CD4-positive, alpha-beta memory T cell (primary cell): ENCODE data around the gene GNAS-AS1. TPM values are rescaled to one million over a fixed set of nuclear protein-coding genes. Genes with fewer than 3 reads are reported as not detected.

ENCODE experiments used
- CTCF ChIA-PET: fragments of 350-600 bp; sonication (Branson Sonifier 250); formaldehyde crosslinking; loops from one replicate; lab custom pipeline; 2021; ENCODE audit warnings: inconsistent platforms; ENCODE audit not compliant: partially characterized antibody; lab: Charles Lee
- POLR2A ChIA-PET: fragments of 350-600 bp; sonication (Branson Sonifier 250); formaldehyde crosslinking; loops from one replicate; lab custom pipeline; 2021; ENCODE audit not compliant: partially characterized antibody; lab: Charles Lee
- DNase-seq, 5 donors: peaks; one replicate each; pipeline versions ENCODE4 v3.0.0 to v3.0.0-alpha.2; 2020 to 2022; ENCODE audit warnings: mixed read lengths in 1 of 5
- H3K27ac ChIP-seq: one replicate; pipeline ENCODE4 v1.7.0; 2013; ENCODE audit warnings: low read depth, low read length
- H3K27me3 ChIP-seq: 2 replicates; pipeline ENCODE4 v1.7.0; 2013; ENCODE audit warnings: mild to moderate bottlenecking, low read length, moderate library complexity; ENCODE audit not compliant: insufficient read depth
- H3K36me3 ChIP-seq: 2 replicates; pipeline ENCODE4 v1.7.0; 2013; ENCODE audit warnings: mild to moderate bottlenecking, low read length, moderate library complexity; ENCODE audit not compliant: insufficient read depth
- H3K4me1 ChIP-seq: 2 replicates; pipeline ENCODE4 v1.7.0; 2013; ENCODE audit warnings: mild to moderate bottlenecking, low read length, moderate library complexity; ENCODE audit not compliant: insufficient read depth
- H3K4me3 ChIP-seq, 2 donors: one replicate each; pipeline ENCODE4 v1.7.0; 2013; ENCODE audit warnings: low read length in 2 of 2, mild to moderate bottlenecking in 1 of 2
- H3K9me3 ChIP-seq, 2 donors: one replicate each; pipeline ENCODE4 v1.7.0; 2013; ENCODE audit warnings: low read length in 2 of 2, control low read depth in 1 of 2; ENCODE audit not compliant: control insufficient read depth in 1 of 2
- H3K27ac Mint-ChIP-seq, 7 donors: one replicate each; pipeline ENCODE4 v1.8.0; 2020 to 2021; ENCODE audit warnings: mixed read lengths in 7 of 7, mild to moderate bottlenecking in 6 of 7, inconsistent platforms in 3 of 7, moderate library complexity in 3 of 7
- H3K27me3 Mint-ChIP-seq, 2 donors: one replicate each; pipeline ENCODE4 v1.8.0; 2020 to 2021; ENCODE audit warnings: mixed read lengths in 2 of 2
- H3K36me3 Mint-ChIP-seq, 2 donors: one replicate each; pipeline ENCODE4 v1.8.0; 2020 to 2021; ENCODE audit warnings: mixed read lengths in 2 of 2, inconsistent platforms in 1 of 2, mild to moderate bottlenecking in 1 of 2
- H3K4me1 Mint-ChIP-seq, 4 donors: one replicate each; pipeline ENCODE4 v1.8.0; 2020 to 2021; ENCODE audit warnings: mixed read lengths in 4 of 4, mild to moderate bottlenecking in 1 of 4
- H3K4me3 Mint-ChIP-seq, 8 donors: one replicate each; pipeline ENCODE4 v1.8.0; 2020 to 2021; ENCODE audit warnings: mixed read lengths in 8 of 8, mild to moderate bottlenecking in 7 of 8, moderate library complexity in 6 of 8, inconsistent platforms in 3 of 8
- H3K9me3 Mint-ChIP-seq, 8 donors: one replicate each; pipeline ENCODE4 v1.8.0; 2020 to 2021; ENCODE audit warnings: mixed read lengths in 8 of 8, mild to moderate bottlenecking in 5 of 8, inconsistent platforms in 3 of 8, moderate library complexity in 1 of 8
- intact Hi-C: fragments of 100-400 bp; cut with micrococcal nuclease; formaldehyde crosslinking; loops from one replicate; pipeline ENCODE4 v1.15.1; 2023
- polyA plus RNA-seq, 2 donors: library from polyadenylated mRNA; unstranded; fragments of 300-500 nt; fragmentation: Illumina TruSeq; gene quantifications; one replicate each; pipeline ENCODE4 v1.2.3, GENCODE V29; 2021
- total RNA-seq, 2 experiments: library from RNA; stranded (reverse); gene quantifications; one replicate each; pipeline ENCODE4 v1.2.3, GENCODE V29; 2021

The GNAS-AS1 gene
- total and polyA plus RNA-seq, 4 experiments from 2014 or later: 0.94 to 1.1 TPM; not detected in 2

DNA sequence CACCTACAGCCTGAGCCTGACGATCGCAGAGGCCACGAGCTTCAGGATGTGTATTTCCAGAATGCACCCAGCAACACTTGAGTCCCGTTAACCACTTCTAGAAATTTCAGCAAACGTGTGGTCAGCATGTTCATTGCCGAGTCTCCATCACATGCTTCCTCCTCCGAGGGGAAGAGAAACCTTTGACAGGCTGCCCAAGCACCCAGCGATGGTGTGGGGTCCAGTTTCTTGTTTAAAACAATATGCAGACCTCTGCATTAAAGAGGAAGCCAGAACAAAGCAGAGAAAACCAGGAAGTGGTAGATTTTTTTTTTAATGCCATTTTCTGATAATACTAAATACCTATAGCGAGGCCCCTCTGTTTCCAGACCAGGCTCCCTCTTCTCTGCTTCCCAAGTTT, 71.9 kb downstream of the GNAS-AS1 start:
- H3K4me1 Mint-ChIP-seq: no peaks in the 10 kb centered on the region
- Histone ChIP-seq H3K9me3 (no peaks in the 10 kb centered on the region), H3K36me3 (no peaks in the 10 kb centered on the region), H3K27me3 (no peaks in the 10 kb centered on the region), H3K4me1 (no peaks in the 10 kb centered on the region), H3K27ac (no peak overlapping the region), H3K4me3 (no peak overlapping the region)
- peaks cover 17 to 31% of the 10 kb centered on the region in 2 donors for H3K27me3 Mint-ChIP-seq
- H3K36me3 Mint-ChIP-seq: no peaks in the 10 kb centered on the region
- intact Hi-C loops: no loop called here
- no peak for DNase-seq
- H3K4me3 Mint-ChIP-seq: no peak overlapping the region
- H3K27ac Mint-ChIP-seq: no peak overlapping the region
- ChIA-PET CTCF (no interaction called here), POLR2A (no interaction called here)
- H3K9me3 Mint-ChIP-seq: no peaks in the 10 kb centered on the region

- Histone ChIP-seq H3K27me3 (no peaks in the 10 kb centered on the region), H3K4me3 (no peak overlapping the region), H3K4me1 (no peaks in the 10 kb centered on the region), H3K27ac (no peak overlapping the region), H3K36me3 (no peaks in the 10 kb centered on the region), H3K9me3 (no peaks in the 10 kb centered on the region)
- ChIA-PET CTCF (no interaction called here), POLR2A (no interaction called here)
- H3K27ac Mint-ChIP-seq: no peak overlapping the region
- H3K36me3 Mint-ChIP-seq: no peaks in the 10 kb centered on the region
- no peak overlapping the region for H3K4me3 Mint-ChIP-seq
- no peaks in the 10 kb centered on the region for H3K4me1 Mint-ChIP-seq
- intact Hi-C loops: no loop called here
- no peak for DNase-seq
- H3K9me3 Mint-ChIP-seq: no peaks in the 10 kb centered on the region
- peaks cover 15 to 34% of the 10 kb centered on the region in 2 donors for H3K27me3 Mint-ChIP-seq
Measured at GRCh38 chr20:58777657-58778056, 73.0 kb downstream of the GNAS-AS1 start.

GRCh38 chr20:58776109-58776508, 74.6 kb downstream of the GNAS-AS1 start:
- POLR2A ChIA-PET: no interaction called here
- peaks cover 11 to 33% of the 10 kb centered on the region in 2 donors for H3K27me3 Mint-ChIP-seq
- no peak overlapping the region for H3K27ac Mint-ChIP-seq
- H3K36me3 Mint-ChIP-seq: no peaks in the 10 kb centered on the region
- CTCF ChIA-PET: no interaction called here
- H3K9me3 ChIP-seq: no peaks in the 10 kb centered on the region
- no peaks in the 10 kb centered on the region for H3K27me3 ChIP-seq
- H3K9me3 Mint-ChIP-seq: no peaks in the 10 kb centered on the region
- intact Hi-C loops: no loop called here
- no peak overlapping the region for H3K4me3 Mint-ChIP-seq
- no peaks in the 10 kb centered on the region for H3K4me1 Mint-ChIP-seq
- H3K27ac ChIP-seq: no peak overlapping the region
- no peaks in the 10 kb centered on the region for H3K36me3 ChIP-seq
- no peak for DNase-seq
- no peaks in the 10 kb centered on the region for H3K4me1 ChIP-seq
- no peak overlapping the region for H3K4me3 ChIP-seq

DNA sequence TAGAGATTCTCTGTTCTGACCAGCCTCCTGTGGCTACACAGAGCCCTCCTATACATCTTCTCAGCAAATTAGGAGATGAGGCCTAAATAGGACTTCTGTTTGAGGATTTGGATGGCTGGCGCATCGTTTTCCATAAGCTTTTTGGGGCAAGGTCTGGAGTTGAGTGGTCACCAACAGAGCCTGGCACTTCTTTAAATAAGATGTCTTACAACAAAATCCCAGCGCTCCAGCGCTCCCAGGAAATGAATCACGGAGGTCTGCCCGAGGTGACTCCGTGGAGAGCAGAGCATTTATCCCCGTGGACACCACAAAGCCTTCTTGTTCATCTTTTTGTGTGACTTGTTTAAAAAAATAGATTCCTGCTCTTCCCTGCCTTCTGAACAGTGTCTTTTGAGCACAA, 75.3 kb downstream of the GNAS-AS1 start:
- Mint-ChIP-seq H3K27ac (no peak overlapping the region), H3K4me1 (no peaks in the 10 kb centered on the region), H3K4me3 (no peak overlapping the region), H3K9me3 (no peaks in the 10 kb centered on the region), H3K27me3 (peaks cover 17 to 35% of the 10 kb centered on the region in 2 donors), H3K36me3 (no peaks in the 10 kb centered on the region)
- DNase-seq: no peak
- CTCF ChIA-PET: no interaction called here
- no peak overlapping the region for H3K27ac ChIP-seq
- no peaks in the 10 kb centered on the region for H3K4me1 ChIP-seq
- intact Hi-C loops: no loop called here
- no peak overlapping the region for H3K4me3 ChIP-seq
- no peaks in the 10 kb centered on the region for H3K27me3 ChIP-seq
- POLR2A ChIA-PET: no interaction called here
- H3K36me3 ChIP-seq: no peaks in the 10 kb centered on the region
- no peaks in the 10 kb centered on the region for H3K9me3 ChIP-seq

DNA sequence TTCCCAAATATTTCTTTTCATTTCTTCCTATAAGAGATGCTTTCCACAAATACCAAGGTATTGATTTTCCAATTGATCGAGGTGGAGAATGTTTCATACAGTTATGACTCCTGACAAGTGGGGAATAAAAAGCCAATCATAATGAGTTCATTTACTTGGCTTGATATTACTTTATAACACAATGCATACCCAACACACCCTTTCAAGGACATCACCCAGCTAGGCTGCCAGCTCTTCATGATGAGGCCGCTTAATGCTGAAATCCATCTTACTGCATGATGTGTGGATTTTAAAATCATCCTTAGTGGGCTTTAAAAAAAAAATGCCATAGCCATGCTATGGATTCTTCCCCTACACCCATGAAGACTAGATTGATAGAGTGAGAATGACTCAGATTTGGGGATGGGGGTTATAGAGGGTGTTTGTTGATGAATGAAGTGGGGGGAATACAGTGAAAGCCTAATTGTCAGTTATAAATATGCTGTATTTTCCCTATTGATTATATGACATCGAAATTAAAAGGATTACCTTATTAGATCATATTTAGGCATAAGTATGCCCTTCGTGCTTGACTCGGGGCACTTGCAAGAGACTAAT, 75.9 kb downstream of the GNAS-AS1 start:
- no peak overlapping the region for H3K27ac Mint-ChIP-seq
- Histone ChIP-seq H3K4me1 (no peaks in the 10 kb centered on the region), H3K9me3 (no peaks in the 10 kb centered on the region), H3K4me3 (no peak overlapping the region), H3K36me3 (no peaks in the 10 kb centered on the region), H3K27me3 (no peaks in the 10 kb centered on the region), H3K27ac (no peak overlapping the region)
- CTCF ChIA-PET: no interaction called here
- DNase-seq: no peak
- no peaks in the 10 kb centered on the region for H3K4me1 Mint-ChIP-seq
- H3K4me3 Mint-ChIP-seq: no peak overlapping the region
- no peaks in the 10 kb centered on the region for H3K36me3 Mint-ChIP-seq
- intact Hi-C loops: no loop called here
- POLR2A ChIA-PET: no interaction called here
- no peaks in the 10 kb centered on the region for H3K9me3 Mint-ChIP-seq
- H3K27me3 Mint-ChIP-seq: peaks cover 18 to 37% of the 10 kb centered on the region in 2 donors

GRCh38 chr20:58774214-58774613, 76.5 kb downstream of the GNAS-AS1 start:
- POLR2A ChIA-PET: no interaction called here
- Histone ChIP-seq H3K27ac (no peak overlapping the region), H3K9me3 (no peaks in the 10 kb centered on the region), H3K27me3 (no peaks in the 10 kb centered on the region), H3K36me3 (no peaks in the 10 kb centered on the region), H3K4me3 (no peak overlapping the region), H3K4me1 (no peaks in the 10 kb centered on the region)
- intact Hi-C loops: no loop called here
- Mint-ChIP-seq H3K27ac (no peak overlapping the region), H3K9me3 (no peaks in the 10 kb centered on the region), H3K4me3 (no peak overlapping the region), H3K27me3 (peaks cover 18 to 39% of the 10 kb centered on the region in 2 donors), H3K36me3 (no peaks in the 10 kb centered on the region), H3K4me1 (no peaks in the 10 kb centered on the region)
- CTCF ChIA-PET: no interaction called here
- DNase-seq: no peak

GRCh38 chr20:58772786-58773185, 77.9 kb downstream of the GNAS-AS1 start:
- Histone ChIP-seq H3K27ac (no peak overlapping the region), H3K9me3 (no peaks in the 10 kb centered on the region), H3K4me1 (no peaks in the 10 kb centered on the region), H3K27me3 (no peaks in the 10 kb centered on the region), H3K36me3 (no peaks in the 10 kb centered on the region), H3K4me3 (no peak overlapping the region)
- Mint-ChIP-seq H3K9me3 (no peaks in the 10 kb centered on the region), H3K4me1 (no peaks in the 10 kb centered on the region), H3K27me3 (peaks cover 19 to 37% of the 10 kb centered on the region in 2 donors), H3K27ac (no peak overlapping the region), H3K36me3 (no peaks in the 10 kb centered on the region), H3K4me3 (no peak overlapping the region)
- ChIA-PET POLR2A (no interaction called here), CTCF (no interaction called here)
- DNase-seq: no peak
- intact Hi-C loops: no loop called here
